Activated CD8-positive, alpha-beta memory T cell treated with anti-CD3 and anti-CD28 coated beads for 36 hours (primary cell): ENCODE data around the gene MLH1. TPM values are rescaled to one million over a fixed set of nuclear protein-coding genes. Genes with fewer than 3 reads are reported as not detected.

ENCODE experiments used
- total RNA-seq, 2 experiments: library from RNA; stranded (reverse); gene quantifications; one replicate each; pipeline ENCODE4 v1.2.3, GENCODE V29; 2021

MLH1 gene
- total RNA-seq, 2 experiments from 2014 or later, result 70.1 to 77.8 TPM

Other genes starting within 250 kb of the MLH1 start
- gene DCLK3, start 229.0 kb upstream of the MLH1 start, total RNA-seq, result not detected
- gene TRANK1, start 48.5 kb upstream of the MLH1 start, total RNA-seq, result 1 to 10 TPM; 3.6 to 4.0 TPM
- 10 to 100 TPM; 11.9 to 12.8 TPM for gene EPM2AIP1, start 387 bp upstream of the MLH1 start, total RNA-seq
- 10 to 100 TPM; 31.6 to 36.1 TPM for gene LRRFIP2, start 181.1 kb downstream of the MLH1 start, total RNA-seq
- 10 to 100 TPM; 33.7 to 36.5 TPM for gene GOLGA4, start 249.8 kb downstream of the MLH1 start, total RNA-seq